K562 (cell line): ENCODE measurements around the gene ZKSCAN5. TPM values are rescaled to one million over a fixed set of nuclear protein-coding genes. Genes with fewer than 3 reads are reported as not detected.

Experiments
- ATAC-seq: fragments of 200-7000 bp; cut with Tn5 transposase; 3 replicates; pipeline ENCODE4 v1.9.1; 2020; ENCODE audit warnings: moderate library complexity
- BruUV-seq: library from RNA; stranded (reverse); fragments of 400-500 nt; replicated peaks from 2 replicates; lab custom pipeline; 2021; lab: Mats Ljungman, UMichigan
- CTCF ChIA-PET: fragments of 300-600 bp; formaldehyde crosslinking; extraction: SDS; loops from one replicate; lab custom pipeline; 2021; ENCODE audit warnings: low intra/inter-chr PET ratio; lab: Yijun Ruan, JAX
- POLR2A ChIA-PET: fragments of 300-600, 350-650 bp; sonication (Branson Sonifier 250); formaldehyde crosslinking; extraction: SDS; loops from one replicate; lab custom pipeline; 2021; ENCODE audit warnings: antibody characterized with exemption, inconsistent platforms; lab: Yijun Ruan, JAX
- DNase-seq, 4 experiments: peaks; one replicate each; pipeline versions ENCODE4 v3.0.0 to v3.0.0-alpha.2; 2011 to 2018; ENCODE audit warnings: low spot score in 3 of 4, mixed read lengths in 3 of 4; ENCODE audit errors: extremely low read depth in 1 of 4
- FAIRE-seq: peaks from 2 replicates; lab custom pipeline; 2011; peaks lifted over from hg19 to GRCh38; lab: Jason Lieb, UNC
- H2AFZ ChIP-seq: 2 replicates; pipeline ENCODE4 v1.6.0; 2011; ENCODE audit warnings: low read depth, low read length, control low read depth, inconsistent platforms
- H3K27ac ChIP-seq: fragments of 200-600 bp; 3 replicates; pipeline ENCODE4 v1.8.0; 2011; ENCODE audit warnings: low read depth, mild to moderate bottlenecking, control low read depth, inconsistent platforms, low read length, moderate library complexity, mixed read lengths; ENCODE audit errors: extremely low read depth
- H3K27me3 ChIP-seq, 2 experiments: fragments of 300-600 bp in 1 of 2; 2 replicates in 1 of 2; 3 replicates in 1 of 2; pipeline versions ENCODE4 v1.6.0 to v1.8.0; 2011; ENCODE audit warnings: inconsistent platforms in 2 of 2, low read length in 2 of 2, mild to moderate bottlenecking in 1 of 2, mixed read lengths in 1 of 2, moderate library complexity in 1 of 2; ENCODE audit not compliant: control insufficient read depth in 2 of 2, insufficient read depth in 2 of 2
- H3K36me3 ChIP-seq: fragments of 300-600 bp; 3 replicates; pipeline ENCODE4 v1.8.0; 2011; ENCODE audit warnings: mild to moderate bottlenecking, low read length, inconsistent platforms; ENCODE audit not compliant: control insufficient read depth, insufficient read depth
- H3K4me1 ChIP-seq, 2 experiments: fragments of 200-600 bp in 1 of 2; replicated peaks in 1 of 2; 2 replicates in 1 of 2; 3 replicates in 1 of 2; pipeline versions ENCODE4 v1.5.1 to v1.8.0; 2011; ENCODE audit warnings: inconsistent platforms in 2 of 2, low read length in 2 of 2, mild to moderate bottlenecking in 1 of 2, mixed read lengths in 1 of 2, moderate library complexity in 1 of 2; ENCODE audit not compliant: control insufficient read depth in 2 of 2, insufficient read depth in 2 of 2
- H3K4me2 ChIP-seq: 2 replicates; pipeline ENCODE4 v1.6.1; 2011; ENCODE audit warnings: low read length, control low read depth, inconsistent platforms, mixed read lengths; ENCODE audit not compliant: insufficient read depth
- H3K4me3 ChIP-seq: fragments of 200-600 bp; sonication (generic), shearing (Covaris generic); 2 replicates; pipeline ENCODE4 v1.5.1; 2016; ENCODE audit warnings: control low read depth, inconsistent platforms
- H3K79me2 ChIP-seq: fragments of 200-600 bp; 3 replicates; pipeline ENCODE4 v1.8.0; 2011; ENCODE audit warnings: low read length, inconsistent platforms; ENCODE audit not compliant: control insufficient read depth, insufficient read depth
- H3K9ac ChIP-seq, 2 experiments: 2 replicates each; pipeline versions ENCODE4 v1.6.0 to v1.6.1; 2011; ENCODE audit warnings: low read depth in 2 of 2, low read length in 2 of 2, control low read depth in 1 of 2, inconsistent platforms in 1 of 2, mild to moderate bottlenecking in 1 of 2, mixed read lengths in 1 of 2; ENCODE audit not compliant: insufficient read depth in 1 of 2
- H3K9me1 ChIP-seq: one replicate; pipeline ENCODE4 v1.6.0; 2011; ENCODE audit warnings: inconsistent platforms, mild to moderate bottlenecking, low read length, moderate library complexity; ENCODE audit not compliant: control insufficient read depth, insufficient read depth
- H3K9me3 ChIP-seq: replicated peaks from 2 replicates; pipeline ENCODE4 v1.5.1; 2011; ENCODE audit warnings: low read depth, low read length, inconsistent platforms; ENCODE audit not compliant: control insufficient read depth, insufficient read depth
- H4K20me1 ChIP-seq: replicated peaks from 2 replicates; pipeline ENCODE4 v1.6.1; 2011; ENCODE audit warnings: low read length, inconsistent platforms, mixed read lengths; ENCODE audit not compliant: control insufficient read depth, insufficient read depth
- POLR2H ChIP-seq: IDR thresholded peaks from 2 replicates; pipeline ENCODE4 v1.6.1; 2016; ENCODE audit warnings: missing genetic modification characterization, low read depth, mild to moderate bottlenecking, control low read depth, missing compliant biosample characterization, moderate library complexity
- PTRF ChIP-seq: fragments of 450-650 bp; IDR thresholded peaks from 2 replicates; pipeline ENCODE4 v1.6.1; 2016; ENCODE audit warnings: mild to moderate bottlenecking, missing genetic modification characterization, missing compliant biosample characterization
- SMARCE1 ChIP-seq: fragments of 450-650 bp; IDR thresholded peaks from 2 replicates; pipeline ENCODE4 v1.7.1; 2016; ENCODE audit warnings: mild to moderate bottlenecking
- WGBS: fragments of 100-300 bp; shearing (Covaris generic); methylation state at CpG from one replicate; pipeline ENCODE4 v1.1.6; 2016; ENCODE audit warnings: low coverage, mixed read lengths; ENCODE audit not compliant: insufficient coverage; ENCODE audit errors: missing lambda C conversion rate; 5-methylcytosine and 5-hydroxymethylcytosine counted together
- in situ Hi-C: fragments of 300-500 bp; cut with MboI; formaldehyde crosslinking; loops from 4 replicates; pipeline ENCODE4 v1.15.0; 2018; ENCODE audit warnings: inconsistent platforms, mixed read lengths
- intact Hi-C: fragments of 100-400 bp; cut with micrococcal nuclease; formaldehyde crosslinking; loops from 2 replicates; pipeline ENCODE4 v1.14.2; 2022
- polyA plus RNA-seq, 8 experiments: library from polyadenylated mRNA; depleted of rRNA in 4 of 8; stranded (reverse) in 5 of 8; unstranded in 3 of 8; fragments of >200 nt; fragmentation: Nextera tagmentation in 2 of 8; fragmentation: Illumina TruSeq in 1 of 8; extraction: Ambion mirVana in 2 of 8; extraction: Trizol in 1 of 8; gene quantifications; 2 replicates each; pipeline versions ENCODE4 v1.2.1 to v1.2.3, GENCODE V29; 2011 to 2014; ENCODE audit warnings: inconsistent platforms in 1 of 8, missing spikeins in 1 of 8
- total RNA-seq, 7 experiments: library from RNA; depleted of rRNA in 6 of 7; stranded (reverse); fragments of >200 nt in 6 of 7; fragmentation: Illumina TruSeq in 2 of 7; extraction: Trizol in 2 of 7; gene quantifications; 2 replicates each; pipeline versions ENCODE4 v1.2.1 to v1.2.3, GENCODE V29; 2011 to 2021; ENCODE audit warnings: low replicate concordance in 1 of 7
- TF ChIP-seq, protein P1 (sequence below): fragments of 250-450 bp; sonication (Bioruptor Pico); IDR thresholded peaks from 2 replicates; pipeline ENCODE4 v1.4.0; 2020

ZKSCAN5 gene
- total and polyA plus RNA-seq, 9 of the 15 experiments (the other 6 are each of a cell fraction or from before 2014, with no cell fraction given) = 4.2 to 19.0 (median 15.0) TPM

DNA sequence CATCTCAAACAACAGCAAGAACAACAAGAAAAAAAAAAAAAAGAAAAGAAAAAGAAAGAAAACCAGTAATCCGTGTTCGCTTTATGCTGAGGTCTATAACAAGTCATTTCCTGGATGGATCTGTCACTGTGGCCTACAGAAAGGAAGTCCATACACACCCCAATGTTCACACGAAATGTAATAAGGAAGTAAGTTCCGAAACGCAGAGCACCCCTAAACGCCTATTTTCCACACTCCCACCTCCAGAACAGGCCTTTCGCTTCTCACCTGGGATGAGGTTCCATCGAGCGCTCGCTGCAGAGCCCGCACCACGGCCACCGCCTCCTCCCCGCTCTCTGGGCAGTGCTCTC lies 5.1 kb upstream of the ZKSCAN5 start:
- FAIRE-seq (no peak), DNase-seq (no peak), ATAC-seq (no peak; the same call in 2 of the 3 replicates)
- Histone ChIP-seq H3K27ac (peak overlapping the region; percentile 87), H3K4me3 (peak overlapping the region; percentile 97), H4K20me1 (peaks cover 20% of the 10 kb centered on the region), H3K4me2 (peak overlapping the region; percentile 93), H3K27me3 (no peaks in the 10 kb centered on the region), H3K9me3 (peaks cover 12% of the 10 kb centered on the region), H3K36me3 (peaks cover 44% of the 10 kb centered on the region), H3K9ac (peak overlapping the region; percentile 84 to 99), H3K9me1 (peaks cover 3% of the 10 kb centered on the region), H2AFZ (peak overlapping the region; percentile 87), H3K79me2 (peaks cover 50% of the 10 kb centered on the region), H3K4me1 (peaks cover 5 to 26% of the 10 kb centered on the region in 2 experiments; a peak in 3 of 5 replicates)
- in situ Hi-C loops (no loop called here), intact Hi-C loops (no loop called here)
- POLR2A ChIA-PET = interaction anchor here (0.6 to 1.4 kb wide), 5 partner anchors 9 to 53 kb away, joined by 3 to 8 read pairs (median 4); partner anchors contain the start of gene FAM200A
- CTCF ChIA-PET = interaction anchor here (0.7 kb wide), 1 partner anchor 336 kb away, joined by 3 read pairs; no protein-coding TSS in a partner anchor
- WGBS = 0% methylated on average over 14 of the region's 14 CpGs
- no TSS peak for BruUV-seq
- TF ChIP-seq, protein P1, sequence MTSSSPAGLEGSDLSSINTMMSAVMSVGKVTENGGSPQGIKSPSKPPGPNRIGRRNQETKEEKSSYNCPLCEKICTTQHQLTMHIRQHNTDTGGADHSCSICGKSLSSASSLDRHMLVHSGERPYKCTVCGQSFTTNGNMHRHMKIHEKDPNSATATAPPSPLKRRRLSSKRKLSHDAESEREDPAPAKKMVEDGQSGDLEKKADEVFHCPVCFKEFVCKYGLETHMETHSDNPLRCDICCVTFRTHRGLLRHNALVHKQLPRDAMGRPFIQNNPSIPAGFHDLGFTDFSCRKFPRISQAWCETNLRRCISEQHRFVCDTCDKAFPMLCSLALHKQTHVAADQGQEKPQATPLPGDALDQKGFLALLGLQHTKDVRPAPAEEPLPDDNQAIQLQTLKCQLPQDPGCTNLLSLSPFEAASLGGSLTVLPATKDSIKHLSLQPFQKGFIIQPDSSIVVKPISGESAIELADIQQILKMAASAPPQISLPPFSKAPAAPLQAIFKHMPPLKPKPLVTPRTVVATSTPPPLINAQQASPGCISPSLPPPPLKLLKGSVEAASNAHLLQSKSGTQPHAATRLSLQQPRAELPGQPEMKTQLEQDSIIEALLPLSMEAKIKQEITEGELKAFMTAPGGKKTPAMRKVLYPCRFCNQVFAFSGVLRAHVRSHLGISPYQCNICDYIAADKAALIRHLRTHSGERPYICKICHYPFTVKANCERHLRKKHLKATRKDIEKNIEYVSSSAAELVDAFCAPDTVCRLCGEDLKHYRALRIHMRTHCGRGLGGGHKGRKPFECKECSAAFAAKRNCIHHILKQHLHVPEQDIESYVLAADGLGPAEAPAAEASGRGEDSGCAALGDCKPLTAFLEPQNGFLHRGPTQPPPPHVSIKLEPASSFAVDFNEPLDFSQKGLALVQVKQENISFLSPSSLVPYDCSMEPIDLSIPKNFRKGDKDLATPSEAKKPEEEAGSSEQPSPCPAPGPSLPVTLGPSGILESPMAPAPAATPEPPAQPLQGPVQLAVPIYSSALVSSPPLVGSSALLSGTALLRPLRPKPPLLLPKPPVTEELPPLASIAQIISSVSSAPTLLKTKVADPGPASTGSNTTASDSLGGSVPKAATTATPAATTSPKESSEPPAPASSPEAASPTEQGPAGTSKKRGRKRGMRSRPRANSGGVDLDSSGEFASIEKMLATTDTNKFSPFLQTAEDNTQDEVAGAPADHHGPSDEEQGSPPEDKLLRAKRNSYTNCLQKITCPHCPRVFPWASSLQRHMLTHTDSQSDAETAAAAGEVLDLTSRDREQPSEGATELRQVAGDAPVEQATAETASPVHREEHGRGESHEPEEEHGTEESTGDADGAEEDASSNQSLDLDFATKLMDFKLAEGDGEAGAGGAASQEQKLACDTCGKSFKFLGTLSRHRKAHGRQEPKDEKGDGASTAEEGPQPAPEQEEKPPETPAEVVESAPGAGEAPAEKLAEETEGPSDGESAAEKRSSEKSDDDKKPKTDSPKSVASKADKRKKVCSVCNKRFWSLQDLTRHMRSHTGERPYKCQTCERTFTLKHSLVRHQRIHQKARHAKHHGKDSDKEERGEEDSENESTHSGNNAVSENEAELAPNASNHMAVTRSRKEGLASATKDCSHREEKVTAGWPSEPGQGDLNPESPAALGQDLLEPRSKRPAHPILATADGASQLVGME (CRISPR knock-in tag) = 0 out of 2 replicates have a peak, but pooled peaks have one; percentile 8
- peak; percentile 35; the same call in 1 of the 2 replicates for TF ChIP-seq SMARCE1
- no peak for TF ChIP-seq POLR2H (tag)
- no peak for TF ChIP-seq PTRF (tag)
